Urinary bladder (tissue), 4 donors: ENCODE measurements around the gene NUP58. TPM values are rescaled to one million over a fixed set of nuclear protein-coding genes. Genes with fewer than 3 reads are reported as not detected.
"Not testable (repeated sequence)": the region's sequence is repeated elsewhere in the genome, so short reads cannot be mapped to it uniquely, and the experiment has no call there.

ENCODE experiments used
- DNase-seq: peaks from one replicate; pipeline ENCODE4 v3.0.0-alpha.2; 2015; ENCODE audit errors: extremely low spot score
- H3K27ac ChIP-seq: one replicate; pipeline ENCODE4 v1.5.1; 2013; ENCODE audit warnings: low read depth, mild to moderate bottlenecking, moderate library complexity
- H3K36me3 ChIP-seq: one replicate; pipeline ENCODE4 v1.6.1; 2013; ENCODE audit warnings: mild to moderate bottlenecking, moderate library complexity; ENCODE audit not compliant: insufficient read depth
- H3K4me1 ChIP-seq: one replicate; pipeline ENCODE4 v1.6.1; 2013; ENCODE audit warnings: mild to moderate bottlenecking, moderate library complexity; ENCODE audit not compliant: insufficient read depth
- H3K4me3 ChIP-seq: one replicate; pipeline ENCODE4 v1.5.1; 2013; ENCODE audit warnings: low read depth, low read length
- WGBS: extraction: QIAGEN DNeasy Blood & Tissue Kit; methylation state at CpG from one replicate; pipeline ENCODE4 v1.1.7; 2013; 5-methylcytosine and 5-hydroxymethylcytosine counted together
- polyA plus RNA-seq: library from polyadenylated mRNA; stranded (reverse); fragments of 200-250 nt; gene quantifications from one replicate; pipeline ENCODE4 v1.2.3, GENCODE V29; 2013
- total RNA-seq: library from RNA; depleted of rRNA; stranded (reverse); fragments of >200 nt; gene quantifications from one replicate; pipeline ENCODE4 v1.2.3, GENCODE V29; 2014
- donor health status: healthy with polysubstance abuse.
- donor health status: healthy.

The NUP58 gene
- total and polyA plus RNA-seq, 2 donors = 15.3 to 117 TPM

GRCh38 chr13:25286969-25287961, 14.2 kb upstream of the NUP58 start, which contains the start of gene MTMR6:
Gene MTMR6, minus strand, starts transcription at chr13:25287488. Its CDS starts 241 bp downstream, at chr13:25287247.
- DNase-seq = peak; percentile 66
- Histone ChIP-seq H3K27ac (peak within 1 kb of the TSS; percentile 77), H3K36me3 (no peaks in the 10 kb centered on the region), H3K4me3 (peak within 1 kb of the TSS; percentile 84), H3K4me1 (no peaks in the 10 kb centered on the region)
- 2% methylated on average over 65 of the region's 65 CpGs for WGBS

- no peaks in the 10 kb centered on the region for H3K4me1 ChIP-seq
- DNase-seq = no peak
- whole genome bisulfite sequencing = 72% methylated on average over 2 of the region's 2 CpGs
Measured at GRCh38 chr13:25288966-25289365, 12.5 kb upstream of the NUP58 start.

DNA sequence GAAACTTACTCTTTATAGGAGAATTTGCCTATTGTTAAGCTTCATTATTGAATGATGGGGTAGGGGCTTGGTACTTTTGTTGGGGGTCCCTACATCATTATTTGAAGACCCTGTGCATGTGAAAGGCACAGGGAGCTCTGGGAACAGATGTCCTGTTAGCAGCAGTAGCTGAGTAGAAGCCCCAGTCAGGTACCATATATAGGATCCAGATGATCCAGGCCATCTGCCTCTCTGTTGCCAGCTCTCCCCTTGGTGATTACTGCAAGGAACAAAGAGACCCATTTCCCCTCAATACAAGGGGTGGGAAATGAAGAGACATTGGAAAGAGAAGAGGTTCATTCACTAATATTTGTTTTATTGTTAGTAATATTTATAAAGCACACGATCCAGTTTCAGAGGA, 9.7 kb upstream of the NUP58 start:
- Histone ChIP-seq H3K4me1 (no peaks in the 10 kb centered on the region), H3K4me3 (no peak overlapping the region), H3K27ac (no peak overlapping the region), H3K36me3 (no peaks in the 10 kb centered on the region)
- WGBS = 67% methylated on average over 1 of the region's 1 CpG
- DNase-seq = no peak

More at GRCh38 chr13:25288966-25289365, 12.5 kb upstream of the NUP58 start:
- Histone ChIP-seq H3K27ac (no peak overlapping the region), H3K4me3 (no peak overlapping the region), H3K36me3 (no peaks in the 10 kb centered on the region)

- WGBS = 23% methylated on average over 1 of the region's 1 CpG
- no peaks in the 10 kb centered on the region for H3K36me3 ChIP-seq
- no peak for DNase-seq
- no peak overlapping the region for H3K27ac ChIP-seq
- H3K4me3 ChIP-seq = no peak overlapping the region
- H3K4me1 ChIP-seq = no peaks in the 10 kb centered on the region
Measured at GRCh38 chr13:25292301-25292700, 9.1 kb upstream of the NUP58 start.

DNA sequence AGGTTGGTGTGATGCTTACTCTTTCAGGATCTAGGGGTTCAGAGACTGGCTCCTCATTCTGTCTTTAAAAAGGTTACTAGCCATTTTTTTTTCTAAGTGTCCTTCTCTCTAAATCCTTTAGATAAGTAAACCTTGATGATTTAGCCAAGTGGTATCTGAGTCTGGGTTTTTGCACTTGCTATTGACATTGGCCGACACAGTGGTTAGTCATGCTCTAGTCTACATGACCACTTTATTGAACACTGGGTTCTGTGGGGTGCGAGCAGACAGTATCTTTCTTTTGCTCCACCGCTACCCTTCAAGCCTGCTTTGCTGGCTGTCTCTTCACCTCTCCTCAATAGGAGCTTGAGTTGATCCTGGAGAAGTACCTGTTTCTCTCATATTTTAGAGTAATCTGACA, 6.2 kb upstream of the NUP58 start:
- Histone ChIP-seq H3K36me3 (no peaks in the 10 kb centered on the region), H3K4me3 (no peak overlapping the region), H3K27ac (no peak overlapping the region), H3K4me1 (no peaks in the 10 kb centered on the region)
- no peak for DNase-seq
- WGBS = 89% methylated on average over 3 of the region's 3 CpGs

- WGBS = 71% methylated on average over 3 of the region's 3 CpGs
- no peak overlapping the region for H3K27ac ChIP-seq
- H3K4me1 ChIP-seq = no peaks in the 10 kb centered on the region
- DNase-seq = no peak
- H3K36me3 ChIP-seq = no peaks in the 10 kb centered on the region
- no peak overlapping the region for H3K4me3 ChIP-seq
Measured at GRCh38 chr13:25295701-25296100, 5.7 kb upstream of the NUP58 start.

DNA sequence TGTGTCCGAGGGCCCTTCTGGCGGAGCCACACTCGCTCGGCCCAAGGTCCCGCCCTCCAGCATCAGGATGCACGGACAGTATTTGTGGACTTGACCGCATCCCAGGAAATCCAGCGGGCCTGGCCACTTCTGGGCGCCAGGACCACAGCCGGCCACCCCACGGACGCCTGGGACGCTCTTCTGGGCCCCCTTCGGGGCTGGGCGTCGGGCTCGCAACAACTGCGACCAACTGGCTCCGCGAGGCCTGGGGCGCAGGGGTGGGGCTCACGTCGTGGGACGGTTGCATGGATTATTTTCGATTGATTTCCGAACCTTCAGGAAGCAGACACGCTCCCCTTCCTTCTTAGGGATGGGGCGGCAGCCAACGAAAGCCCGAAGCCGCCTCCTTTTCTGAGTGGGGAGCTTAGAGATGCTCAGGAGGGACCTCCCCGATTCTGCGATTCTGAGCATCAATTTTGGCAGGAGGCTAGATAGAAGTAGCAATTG, 521 bp upstream of the NUP58 start:
- peak overlapping the region; percentile 84 for H3K27ac ChIP-seq
- H3K36me3 ChIP-seq = no peaks in the 10 kb centered on the region
- H3K4me3 ChIP-seq = peak overlapping the region; percentile 81
- no peak for DNase-seq
- 11% methylated on average over 33 of the region's 33 CpGs for WGBS
- no peaks in the 10 kb centered on the region for H3K4me1 ChIP-seq

DNA sequence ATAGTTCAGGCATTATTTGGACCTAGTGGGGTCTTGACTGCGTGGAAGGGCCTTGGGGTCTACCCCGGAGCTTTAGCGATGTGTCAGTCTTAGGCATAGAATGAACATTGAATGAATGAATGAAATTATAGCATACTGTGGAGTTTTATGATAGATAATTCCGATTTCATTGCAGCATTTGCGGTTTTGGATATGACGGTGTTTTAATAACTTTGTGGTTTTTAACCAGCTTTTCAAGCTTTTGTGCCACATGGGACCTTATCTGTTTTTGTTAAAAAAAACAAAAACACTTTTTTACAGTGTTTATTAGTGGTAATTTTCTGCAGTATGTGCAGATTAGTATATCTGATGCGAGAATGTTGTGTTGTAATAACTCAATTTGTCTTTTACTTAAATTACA, 696 bp downstream of the NUP58 start:
- Histone ChIP-seq H3K4me1 (no peaks in the 10 kb centered on the region), H3K4me3 (peak overlapping the region; percentile 81), H3K27ac (peak overlapping the region; percentile 96), H3K36me3 (no peaks in the 10 kb centered on the region)
- 4% methylated on average over 7 of the region's 7 CpGs for WGBS
- no peak for DNase-seq

- H3K4me3 ChIP-seq = no peak overlapping the region
- DNase-seq = no peak
- H3K4me1 ChIP-seq = no peaks in the 10 kb centered on the region
- H3K36me3 ChIP-seq = peaks cover 2% of the 10 kb centered on the region
- no peak overlapping the region for H3K27ac ChIP-seq
- WGBS = 92% methylated on average over 7 of the region's 7 CpGs
Measured at GRCh38 chr13:25306671-25307464, 5.4 kb downstream of the NUP58 start.

DNA sequence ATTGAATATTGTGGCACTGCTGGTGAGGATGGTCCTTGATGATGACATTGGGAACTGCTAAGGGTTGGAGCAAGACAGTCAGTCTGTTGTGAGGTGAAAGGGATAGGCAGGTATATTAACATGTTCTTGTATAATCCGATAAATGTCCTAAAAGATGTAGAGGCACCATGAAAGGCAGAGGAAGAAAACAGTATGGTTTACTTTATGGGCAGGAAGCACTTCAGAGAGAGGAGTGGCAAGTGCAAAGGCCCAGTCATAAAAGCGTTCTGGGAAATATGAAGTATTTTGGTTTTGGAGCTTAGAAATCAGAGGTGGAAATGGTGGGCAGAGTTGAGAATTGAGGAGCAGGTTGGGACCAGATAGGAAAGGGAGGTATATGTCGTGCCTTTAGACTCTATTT, 9.5 kb downstream of the NUP58 start:
- WGBS = 95% methylated on average over 3 of the region's 3 CpGs
- no peak for DNase-seq
- Histone ChIP-seq H3K4me3 (no peak overlapping the region), H3K4me1 (no peaks in the 10 kb centered on the region), H3K27ac (no peak overlapping the region), H3K36me3 (peaks cover 5% of the 10 kb centered on the region)

DNA sequence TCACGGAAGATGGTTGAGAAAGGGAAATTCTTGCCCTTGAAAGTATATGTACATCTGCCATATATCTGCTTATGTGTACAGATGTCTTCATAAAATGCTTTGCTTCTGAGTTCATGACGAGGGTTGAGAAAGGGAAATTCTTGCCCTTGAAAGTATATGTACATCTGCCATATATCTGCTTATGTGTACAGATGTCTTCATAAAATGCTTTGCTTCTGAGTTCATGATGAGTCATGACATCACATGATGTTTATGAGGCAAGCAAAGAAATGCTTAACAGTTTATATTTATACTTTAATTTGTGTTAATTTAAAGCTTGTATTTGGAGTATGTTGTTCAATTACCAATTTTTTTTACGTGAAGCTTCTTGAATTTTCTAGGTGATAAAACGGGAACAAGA, 17.5 kb downstream of the NUP58 start:
- not testable (repeated sequence) for H3K36me3 ChIP-seq, DNase-seq, H3K27ac ChIP-seq, H3K4me3 ChIP-seq, H3K4me1 ChIP-seq
- 81% methylated on average over 4 of the region's 4 CpGs for WGBS

- Histone ChIP-seq H3K27ac (no peak overlapping the region), H3K36me3 (peaks cover 4% of the 10 kb centered on the region), H3K4me3 (no peak overlapping the region), H3K4me1 (no peaks in the 10 kb centered on the region)
- 78% methylated on average over 1 of the region's 1 CpG for WGBS
- no peak for DNase-seq
Measured at GRCh38 chr13:25319771-25320170, 18.3 kb downstream of the NUP58 start.

GRCh38 chr13:25324100-25324499, 22.7 kb downstream of the NUP58 start:
- WGBS = 80% methylated on average over 2 of the region's 2 CpGs
- H3K36me3 ChIP-seq = peaks cover 5% of the 10 kb centered on the region
- H3K27ac ChIP-seq = no peak overlapping the region
- no peak overlapping the region for H3K4me3 ChIP-seq
- DNase-seq = no peak
- H3K4me1 ChIP-seq = no peaks in the 10 kb centered on the region
